WERI-Rb-1 (cell line): ENCODE results near the gene LRP6.

Experiments
- DNase-seq: peaks from one replicate; pipeline ENCODE4 v3.0.0-alpha.2; 2020
- H3K27ac ChIP-seq: fragments of 250-450 bp; sonication (Bioruptor Pico); 2 replicates; pipeline ENCODE4 v1.5.1; 2020; ENCODE audit warnings: mild to moderate bottlenecking, moderate library complexity
- H3K27me3 ChIP-seq: fragments of 250-450 bp; sonication (Bioruptor Pico); 2 replicates; pipeline ENCODE4 v1.5.1; 2021; ENCODE audit warnings: mild to moderate bottlenecking, low read depth, moderate library complexity; ENCODE audit not compliant: insufficient read depth, severe bottlenecking
- H3K36me3 ChIP-seq: fragments of 250-450 bp; sonication (Bioruptor Pico); 2 replicates; pipeline ENCODE4 v1.5.1; 2020; ENCODE audit warnings: mild to moderate bottlenecking, moderate library complexity
- H3K4me3 ChIP-seq: 2 replicates; pipeline ENCODE4 v1.5.1; 2011; ENCODE audit warnings: low read depth, mild to moderate bottlenecking, control low read depth, low read length
- H3K9me3 ChIP-seq: fragments of 250-450 bp; sonication (Bioruptor Pico); 2 replicates; pipeline ENCODE4 v1.5.1; 2021; ENCODE audit warnings: mild to moderate bottlenecking, moderate library complexity; ENCODE audit not compliant: severe bottlenecking
- TF ChIP-seq, protein P1 (sequence below): IDR thresholded peaks from 2 replicates; pipeline ENCODE4 v1.5.1; 2011; ENCODE audit warnings: low read depth, mild to moderate bottlenecking, control low read depth, inconsistent platforms, low read length

The LRP6 gene

DNA sequence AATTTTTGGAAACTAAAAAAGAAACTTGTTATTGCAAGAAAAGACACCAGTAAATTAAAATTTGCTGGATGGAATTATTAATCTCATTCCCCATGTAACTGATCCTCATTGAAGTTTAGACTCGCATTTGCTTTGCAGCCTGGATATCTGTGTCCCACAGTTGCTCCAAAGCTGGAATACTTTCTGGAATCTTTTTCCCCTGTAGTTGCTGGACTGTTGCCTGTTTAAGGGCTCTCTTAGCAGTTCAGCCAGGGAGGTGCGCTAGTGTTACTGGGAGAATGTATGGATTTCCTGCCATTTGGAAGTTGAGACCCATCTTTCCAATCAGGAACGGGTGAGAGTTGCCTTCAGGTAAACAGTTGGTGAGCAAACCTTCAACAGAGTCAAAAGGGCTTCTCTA is 175.8 kb downstream of the LRP6 start:
- no peaks in the 10 kb centered on the region for H3K9me3 ChIP-seq
- no peaks in the 10 kb centered on the region for H3K27me3 ChIP-seq
- no peak overlapping the region for H3K4me3 ChIP-seq
- no peak overlapping the region for H3K27ac ChIP-seq
- DNase-seq, result no peak
- H3K36me3 ChIP-seq, result no peaks in the 10 kb centered on the region
- TF ChIP-seq, protein P1, sequence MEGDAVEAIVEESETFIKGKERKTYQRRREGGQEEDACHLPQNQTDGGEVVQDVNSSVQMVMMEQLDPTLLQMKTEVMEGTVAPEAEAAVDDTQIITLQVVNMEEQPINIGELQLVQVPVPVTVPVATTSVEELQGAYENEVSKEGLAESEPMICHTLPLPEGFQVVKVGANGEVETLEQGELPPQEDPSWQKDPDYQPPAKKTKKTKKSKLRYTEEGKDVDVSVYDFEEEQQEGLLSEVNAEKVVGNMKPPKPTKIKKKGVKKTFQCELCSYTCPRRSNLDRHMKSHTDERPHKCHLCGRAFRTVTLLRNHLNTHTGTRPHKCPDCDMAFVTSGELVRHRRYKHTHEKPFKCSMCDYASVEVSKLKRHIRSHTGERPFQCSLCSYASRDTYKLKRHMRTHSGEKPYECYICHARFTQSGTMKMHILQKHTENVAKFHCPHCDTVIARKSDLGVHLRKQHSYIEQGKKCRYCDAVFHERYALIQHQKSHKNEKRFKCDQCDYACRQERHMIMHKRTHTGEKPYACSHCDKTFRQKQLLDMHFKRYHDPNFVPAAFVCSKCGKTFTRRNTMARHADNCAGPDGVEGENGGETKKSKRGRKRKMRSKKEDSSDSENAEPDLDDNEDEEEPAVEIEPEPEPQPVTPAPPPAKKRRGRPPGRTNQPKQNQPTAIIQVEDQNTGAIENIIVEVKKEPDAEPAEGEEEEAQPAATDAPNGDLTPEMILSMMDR, result no peak

- no peaks in the 10 kb centered on the region for H3K27me3 ChIP-seq
- H3K9me3 ChIP-seq, result no peaks in the 10 kb centered on the region
- no peaks in the 10 kb centered on the region for H3K36me3 ChIP-seq
- H3K27ac ChIP-seq, result no peak overlapping the region
- no peak overlapping the region for H3K4me3 ChIP-seq
- DNase-seq, result no peak
- TF ChIP-seq, protein P1, result no peak
Measured at GRCh38 chr12:12088761-12089160, 178.1 kb downstream of the LRP6 start.

DNA sequence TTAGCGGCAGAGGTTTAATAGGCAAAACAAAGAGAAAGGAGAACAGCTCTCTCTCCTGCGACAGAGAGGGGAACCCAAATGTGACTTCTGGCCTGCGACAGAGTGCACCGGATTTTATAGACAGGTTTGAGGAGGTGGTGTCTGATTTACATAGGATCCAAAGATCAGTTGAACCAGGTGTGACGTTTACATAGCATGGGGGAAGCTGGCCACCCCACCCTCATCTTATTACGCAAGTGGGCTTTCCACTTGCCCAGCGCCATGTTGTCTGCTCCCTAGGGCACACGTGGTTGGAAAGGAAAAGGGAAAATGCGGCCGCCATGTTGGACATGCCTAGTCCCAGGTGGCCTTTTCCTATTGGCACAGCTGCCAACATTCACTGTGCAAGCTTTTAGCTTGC is 178.7 kb downstream of the LRP6 start:
- TF ChIP-seq, protein P1, result no peak
- no peak for DNase-seq
- no peak overlapping the region for H3K4me3 ChIP-seq
- H3K27me3 ChIP-seq, result no peaks in the 10 kb centered on the region
- H3K27ac ChIP-seq, result no peak overlapping the region
- no peaks in the 10 kb centered on the region for H3K9me3 ChIP-seq
- H3K36me3 ChIP-seq, result no peaks in the 10 kb centered on the region

DNA sequence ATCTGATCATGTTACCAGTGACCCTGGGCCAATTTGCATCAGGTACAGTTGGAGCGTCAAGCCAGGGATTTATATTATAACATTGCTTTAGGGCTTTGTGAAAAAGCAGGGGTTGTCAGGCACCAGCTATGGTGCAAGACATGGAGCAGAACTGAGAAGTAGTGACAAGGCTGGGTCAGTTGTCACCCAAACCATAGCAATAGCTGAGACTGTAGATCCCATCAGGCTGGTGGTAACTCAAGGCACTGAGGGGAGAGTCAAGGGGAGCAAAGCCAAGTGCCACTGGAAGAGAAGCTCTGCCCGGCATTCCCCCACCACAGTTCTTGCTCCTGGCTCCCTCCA is 179.2 kb downstream of the LRP6 start:
- no peak overlapping the region for H3K27ac ChIP-seq
- TF ChIP-seq, protein P1, result no peak
- no peaks in the 10 kb centered on the region for H3K27me3 ChIP-seq
- H3K9me3 ChIP-seq, result no peaks in the 10 kb centered on the region
- no peak for DNase-seq
- no peaks in the 10 kb centered on the region for H3K36me3 ChIP-seq
- no peak overlapping the region for H3K4me3 ChIP-seq

DNA sequence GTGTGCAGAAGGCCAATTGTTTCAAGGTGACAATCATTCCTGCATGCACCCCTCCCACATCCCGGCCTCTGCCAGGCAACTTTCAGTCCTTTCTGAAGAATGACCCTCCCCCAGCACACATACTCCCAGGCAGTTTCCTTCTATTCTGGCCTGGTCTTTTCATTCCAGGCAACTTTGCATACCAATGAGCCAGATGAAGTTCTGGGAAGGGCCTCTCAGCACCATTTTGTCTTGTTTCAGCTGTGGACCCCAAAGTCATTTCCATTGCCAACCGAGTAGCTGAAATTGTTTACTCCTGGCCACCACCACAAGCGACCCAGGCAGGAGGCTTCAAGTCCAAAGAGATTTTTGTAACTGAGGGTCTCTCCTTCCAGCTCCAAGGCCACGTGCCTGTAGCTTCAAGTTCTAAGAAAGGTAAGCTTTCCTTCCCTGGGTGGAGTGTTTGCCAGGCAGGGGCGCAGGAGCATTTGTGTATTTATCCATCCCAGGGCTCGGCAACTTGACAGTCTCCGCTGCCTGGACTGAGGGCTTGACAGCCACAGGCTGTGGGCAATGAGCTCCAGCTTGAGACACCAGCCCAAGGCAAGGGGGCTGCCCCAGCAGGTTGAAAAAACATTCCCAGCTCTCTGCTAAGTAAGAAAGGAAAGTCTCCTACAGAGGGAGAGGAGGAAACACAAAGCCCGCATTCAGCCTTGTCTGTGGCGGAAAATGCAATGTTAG is 179.7 kb downstream of the LRP6 start:
- Histone ChIP-seq H3K27ac (no peak overlapping the region), H3K36me3 (no peaks in the 10 kb centered on the region), H3K27me3 (no peaks in the 10 kb centered on the region), H3K4me3 (no peak overlapping the region), H3K9me3 (no peaks in the 10 kb centered on the region)
- no peak for DNase-seq
- TF ChIP-seq, protein P1, result no peak

GRCh38 chr12:12086362-12086761 is 180.5 kb downstream of the LRP6 start:
- Histone ChIP-seq H3K36me3 (no peaks in the 10 kb centered on the region), H3K9me3 (no peaks in the 10 kb centered on the region), H3K27ac (no peak overlapping the region), H3K27me3 (no peaks in the 10 kb centered on the region), H3K4me3 (no peak overlapping the region)
- DNase-seq, result no peak
- TF ChIP-seq, protein P1, result no peak
